ENCODE data around the gene HIC1. TPM values are rescaled to one million over a fixed set of nuclear protein-coding genes. Genes with fewer than 3 reads are reported as not detected.
"Not testable (repeated sequence)": the region's sequence is repeated elsewhere in the genome, so short reads cannot be mapped to it uniquely, and the experiment has no call there.

Gene HIC1
- total RNA-seq, 4 donors from 2014 or later, result 6.8 to 40.4 (median 12.8) TPM

GRCh38 chr17:2012499-2012898 is 42.4 kb upstream of the HIC1 start:
- H3K27me3 ChIP-seq, result no peaks in the 10 kb centered on the region
- no peaks in the 10 kb centered on the region for H3K36me3 ChIP-seq
- H3K4me3 ChIP-seq, result no peak overlapping the region
- no peak overlapping the region for H3K27ac ChIP-seq
- no peaks in the 10 kb centered on the region for H3K4me1 ChIP-seq
- no peak for DNase-seq
- no peaks in the 10 kb centered on the region for H3K9me3 ChIP-seq
- TF ChIP-seq CTCF (IDR thresholded peaks at IDR 0.05) (no peak), POLR2A (IDR thresholded peaks at IDR 0.05) (no peak)

GRCh38 chr17:2013220-2013993 is 41.5 kb upstream of the HIC1 start:
- not testable (repeated sequence) for H3K9me3 ChIP-seq, H3K36me3 ChIP-seq, H3K4me3 ChIP-seq, DNase-seq, H3K27me3 ChIP-seq, H3K4me1 ChIP-seq, H3K27ac ChIP-seq

- no peaks in the 10 kb centered on the region for H3K27me3 ChIP-seq
- DNase-seq, result no peak
- TF ChIP-seq POLR2A (IDR thresholded peaks at IDR 0.05) (no peak), CTCF (IDR thresholded peaks at IDR 0.05) (no peak)
Measured at GRCh38 chr17:2013994-2014317, 40.9 kb upstream of the HIC1 start.

GRCh38 chr17:2015314-2015713 is 39.6 kb upstream of the HIC1 start:
- Histone ChIP-seq H3K27ac (no peak overlapping the region), H3K27me3 (no peaks in the 10 kb centered on the region), H3K4me3 (no peak overlapping the region), H3K4me1 (no peaks in the 10 kb centered on the region), H3K36me3 (no peaks in the 10 kb centered on the region), H3K9me3 (no peaks in the 10 kb centered on the region)
- TF ChIP-seq CTCF (IDR thresholded peaks at IDR 0.05) (no peak), POLR2A (IDR thresholded peaks at IDR 0.05) (no peak)
- DNase-seq, result no peak

More at GRCh38 chr17:2013994-2014317, 40.9 kb upstream of the HIC1 start:
- Histone ChIP-seq H3K9me3 (no peaks in the 10 kb centered on the region), H3K27ac (no peak overlapping the region), H3K4me3 (no peak overlapping the region), H3K4me1 (no peaks in the 10 kb centered on the region), H3K36me3 (no peaks in the 10 kb centered on the region)

- DNase-seq, result no peak
- Histone ChIP-seq H3K27me3 (no peaks in the 10 kb centered on the region), H3K4me1 (no peaks in the 10 kb centered on the region), H3K27ac (no peak overlapping the region), H3K4me3 (no peak overlapping the region), H3K9me3 (no peaks in the 10 kb centered on the region), H3K36me3 (no peaks in the 10 kb centered on the region)
- TF ChIP-seq CTCF (IDR thresholded peaks at IDR 0.05), result no peak
- TF ChIP-seq POLR2A (IDR thresholded peaks at IDR 0.05), result no peak
Measured at GRCh38 chr17:2016494-2016893, 38.4 kb upstream of the HIC1 start.

GRCh38 chr17:2017274-2017941 is 37.5 kb upstream of the HIC1 start:
- no peaks in the 10 kb centered on the region for H3K9me3 ChIP-seq
- H3K4me1 ChIP-seq, result no peaks in the 10 kb centered on the region
- peak in 2 of 3 donors; percentile 63 to 67 for DNase-seq
- no peak for TF ChIP-seq POLR2A (IDR thresholded peaks at IDR 0.05)
- TF ChIP-seq CTCF (IDR thresholded peaks at IDR 0.05), result no peak
- H3K4me3 ChIP-seq, result no peak overlapping the region
- no peaks in the 10 kb centered on the region for H3K36me3 ChIP-seq
- no peak overlapping the region for H3K27ac ChIP-seq
- H3K27me3 ChIP-seq, result no peaks in the 10 kb centered on the region

All from Peyer's patch (tissue), 4 donors.